Loucy (cell line): Measurements from ENCODE around the gene CCDC180.

Source experiments
- H2AFZ ChIP-seq: fragments of 200-600 bp; sonication (generic); 2 replicates; pipeline ENCODE4 v1.6.0; 2016; ENCODE audit warnings: antibody characterized with exemption, mild to moderate bottlenecking, low read length, moderate library complexity
- H3F3A ChIP-seq: fragments of 200-600 bp; 2 replicates; pipeline ENCODE4 v1.6.0; 2016; ENCODE audit warnings: antibody characterized with exemption, low read depth, mild to moderate bottlenecking
- H3K27me3 ChIP-seq: fragments of 200-600 bp; sonication (generic); 2 replicates; pipeline ENCODE4 v1.6.1; 2014; ENCODE audit warnings: low read length, mild to moderate bottlenecking; ENCODE audit not compliant: insufficient read depth, poor library complexity, severe bottlenecking
- H3K36me3 ChIP-seq: fragments of 200-600 bp; sonication (generic); 2 replicates; pipeline ENCODE4 v1.6.1; 2016; ENCODE audit warnings: low read length; ENCODE audit not compliant: insufficient read depth
- H3K4me1 ChIP-seq: fragments of 200-600 bp; sonication (generic); 2 replicates; pipeline ENCODE4 v1.5.1; 2014; ENCODE audit warnings: low read length, mild to moderate bottlenecking; ENCODE audit not compliant: insufficient read depth, poor library complexity, severe bottlenecking
- H3K4me2 ChIP-seq: fragments of 200-600 bp; sonication (generic); 2 replicates; pipeline ENCODE4 v1.6.0; 2014; ENCODE audit warnings: antibody characterized with exemption, low read length, low read depth, mild to moderate bottlenecking; ENCODE audit not compliant: poor library complexity, severe bottlenecking
- H3K4me3 ChIP-seq: fragments of 200-600 bp; sonication (generic); 2 replicates; pipeline ENCODE4 v1.5.1; 2014; ENCODE audit warnings: low read length, mild to moderate bottlenecking, mixed read lengths; ENCODE audit not compliant: poor library complexity, severe bottlenecking
- H3K79me2 ChIP-seq: fragments of 200-600 bp; sonication (generic); 2 replicates; pipeline ENCODE4 v1.6.1; 2014; ENCODE audit warnings: low read length; ENCODE audit not compliant: insufficient read depth
- H3K9ac ChIP-seq: fragments of 200-600 bp; sonication (generic); 2 replicates; pipeline ENCODE4 v1.6.0; 2014; ENCODE audit warnings: mild to moderate bottlenecking, low read depth, low read length, moderate library complexity; ENCODE audit not compliant: poor library complexity, severe bottlenecking
- H3K9me2 ChIP-seq: fragments of 200-600 bp; sonication (generic); replicated peaks from 2 replicates; pipeline ENCODE4 v1.6.1; 2016; ENCODE audit warnings: low read depth, low read length, mixed read lengths
- H3K9me3 ChIP-seq: fragments of 200-600 bp; sonication (generic); 2 replicates; pipeline ENCODE4 v1.6.1; 2014; ENCODE audit warnings: mild to moderate bottlenecking, antibody characterized with exemption, low read length, low read depth; ENCODE audit not compliant: insufficient read depth
- H4K20me1 ChIP-seq: fragments of 200-600 bp; sonication (generic); 2 replicates; pipeline ENCODE4 v1.6.0; 2014; ENCODE audit warnings: antibody characterized with exemption, low read length, mild to moderate bottlenecking; ENCODE audit not compliant: insufficient read depth, poor library complexity, severe bottlenecking
- EZH2phosphoT487 ChIP-seq: fragments of 200-600 bp; IDR thresholded peaks from 2 replicates; pipeline ENCODE4 v1.6.1; 2018; ENCODE audit warnings: antibody characterized with exemption, mild to moderate bottlenecking, moderate library complexity, borderline replicate concordance
- TF ChIP-seq, protein P1 (sequence below): fragments of 200-600 bp; sonication (generic); conservative IDR thresholded peaks from 2 replicates; pipeline ENCODE4 v1.5.1; 2014; ENCODE audit warnings: mild to moderate bottlenecking, antibody characterized with exemption, low read length

Gene CCDC180

DNA sequence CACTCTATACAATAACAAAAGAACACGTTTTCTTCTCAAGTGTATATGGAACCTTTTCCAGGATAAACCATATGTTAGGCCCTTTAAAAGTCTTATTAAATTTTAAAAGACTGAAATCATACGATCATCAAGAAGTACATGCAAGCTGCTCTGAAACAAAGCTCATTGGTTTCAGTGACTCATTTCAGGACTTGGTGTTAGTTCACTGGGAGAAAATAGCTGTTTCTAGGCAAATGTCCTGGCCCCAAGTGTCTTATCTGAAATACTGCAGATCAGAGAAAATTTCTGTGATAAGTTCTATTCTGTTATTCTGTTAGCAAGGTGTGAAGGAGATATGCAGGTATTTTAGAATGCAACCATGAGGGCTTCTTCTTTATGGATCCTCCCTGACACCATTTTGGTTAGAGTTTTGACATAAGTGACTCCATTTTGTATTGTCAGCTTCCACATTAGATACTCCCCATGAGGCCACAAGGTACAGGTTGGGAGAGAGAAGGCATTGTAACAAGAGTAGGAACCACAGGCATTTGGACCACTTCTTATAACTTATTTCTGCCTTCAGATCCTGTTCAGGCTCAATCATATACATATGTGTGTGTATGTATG is 7.5 kb upstream of the CCDC180 start:
- Histone ChIP-seq H2AFZ (no peak overlapping the region), H3K9me3 (no peaks in the 10 kb centered on the region), H3F3A (no peaks in the 10 kb centered on the region), H3K4me2 (no peak overlapping the region), H3K79me2 (no peaks in the 10 kb centered on the region), H3K4me1 (no peaks in the 10 kb centered on the region), H4K20me1 (no peaks in the 10 kb centered on the region), H3K9me2 (no peaks in the 10 kb centered on the region), H3K4me3 (no peak overlapping the region), H3K36me3 (no peaks in the 10 kb centered on the region), H3K9ac (no peak overlapping the region), H3K27me3 (no peaks in the 10 kb centered on the region)
- TF ChIP-seq, protein P1, sequence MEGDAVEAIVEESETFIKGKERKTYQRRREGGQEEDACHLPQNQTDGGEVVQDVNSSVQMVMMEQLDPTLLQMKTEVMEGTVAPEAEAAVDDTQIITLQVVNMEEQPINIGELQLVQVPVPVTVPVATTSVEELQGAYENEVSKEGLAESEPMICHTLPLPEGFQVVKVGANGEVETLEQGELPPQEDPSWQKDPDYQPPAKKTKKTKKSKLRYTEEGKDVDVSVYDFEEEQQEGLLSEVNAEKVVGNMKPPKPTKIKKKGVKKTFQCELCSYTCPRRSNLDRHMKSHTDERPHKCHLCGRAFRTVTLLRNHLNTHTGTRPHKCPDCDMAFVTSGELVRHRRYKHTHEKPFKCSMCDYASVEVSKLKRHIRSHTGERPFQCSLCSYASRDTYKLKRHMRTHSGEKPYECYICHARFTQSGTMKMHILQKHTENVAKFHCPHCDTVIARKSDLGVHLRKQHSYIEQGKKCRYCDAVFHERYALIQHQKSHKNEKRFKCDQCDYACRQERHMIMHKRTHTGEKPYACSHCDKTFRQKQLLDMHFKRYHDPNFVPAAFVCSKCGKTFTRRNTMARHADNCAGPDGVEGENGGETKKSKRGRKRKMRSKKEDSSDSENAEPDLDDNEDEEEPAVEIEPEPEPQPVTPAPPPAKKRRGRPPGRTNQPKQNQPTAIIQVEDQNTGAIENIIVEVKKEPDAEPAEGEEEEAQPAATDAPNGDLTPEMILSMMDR = no peak
- TF ChIP-seq EZH2phosphoT487 = no peak

DNA sequence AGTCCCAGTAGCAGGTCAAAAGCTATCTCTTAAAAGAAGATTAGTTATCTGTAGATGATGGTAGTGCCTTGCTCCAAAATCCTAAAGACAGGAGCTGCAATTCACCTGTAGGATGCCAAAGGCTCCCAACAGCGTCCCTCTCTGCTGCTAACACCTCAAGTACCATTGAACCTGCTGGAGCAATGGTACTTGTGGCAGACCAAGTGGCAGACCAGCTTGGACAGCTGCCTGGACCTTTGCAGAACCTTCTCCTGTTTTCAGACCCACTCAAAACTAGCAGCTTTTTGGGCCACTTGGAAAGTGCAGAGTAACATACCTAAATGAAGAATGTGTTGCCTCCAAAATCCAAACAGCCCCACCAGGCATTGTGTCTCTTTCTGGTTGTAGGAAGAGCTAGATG is 6.9 kb upstream of the CCDC180 start:
- Histone ChIP-seq H3K9me2 (no peaks in the 10 kb centered on the region), H2AFZ (no peak overlapping the region), H3K4me1 (no peaks in the 10 kb centered on the region), H3K27me3 (no peaks in the 10 kb centered on the region), H3K4me2 (no peak overlapping the region), H4K20me1 (no peaks in the 10 kb centered on the region), H3K36me3 (no peaks in the 10 kb centered on the region), H3K4me3 (no peak overlapping the region), H3K9ac (no peak overlapping the region), H3K9me3 (no peaks in the 10 kb centered on the region), H3F3A (no peaks in the 10 kb centered on the region), H3K79me2 (no peaks in the 10 kb centered on the region)
- TF ChIP-seq, protein P1 = no peak
- TF ChIP-seq EZH2phosphoT487 = no peak

DNA sequence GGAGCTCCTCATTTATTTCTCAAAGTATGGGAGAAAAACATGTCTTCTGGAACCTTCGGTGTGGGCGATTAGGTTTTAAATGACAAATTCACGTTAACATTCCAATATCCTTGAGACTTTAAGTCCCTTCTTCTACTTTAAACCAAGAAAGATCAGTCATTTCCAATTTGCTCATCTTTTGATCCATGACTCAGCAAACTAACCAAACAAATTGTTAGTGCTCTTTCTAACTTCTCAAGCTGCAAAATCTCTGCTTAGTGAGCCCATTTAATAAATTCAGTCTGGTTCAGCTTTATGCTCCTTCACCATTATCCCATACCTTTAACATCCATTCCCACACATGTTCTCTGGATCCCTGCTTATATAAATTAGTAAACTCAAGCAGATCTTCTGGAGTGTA is 5.5 kb upstream of the CCDC180 start:
- H3K36me3 ChIP-seq = no peaks in the 10 kb centered on the region
- no peaks in the 10 kb centered on the region for H3K4me1 ChIP-seq
- H3F3A ChIP-seq = no peaks in the 10 kb centered on the region
- H3K9me3 ChIP-seq = no peaks in the 10 kb centered on the region
- H3K4me2 ChIP-seq = no peak overlapping the region
- no peaks in the 10 kb centered on the region for H4K20me1 ChIP-seq
- no peak overlapping the region for H3K4me3 ChIP-seq
- H3K9me2 ChIP-seq = no peaks in the 10 kb centered on the region
- H2AFZ ChIP-seq = no peak overlapping the region
- no peak overlapping the region for H3K9ac ChIP-seq
- TF ChIP-seq EZH2phosphoT487 = no peak
- no peaks in the 10 kb centered on the region for H3K79me2 ChIP-seq
- H3K27me3 ChIP-seq = no peaks in the 10 kb centered on the region

DNA sequence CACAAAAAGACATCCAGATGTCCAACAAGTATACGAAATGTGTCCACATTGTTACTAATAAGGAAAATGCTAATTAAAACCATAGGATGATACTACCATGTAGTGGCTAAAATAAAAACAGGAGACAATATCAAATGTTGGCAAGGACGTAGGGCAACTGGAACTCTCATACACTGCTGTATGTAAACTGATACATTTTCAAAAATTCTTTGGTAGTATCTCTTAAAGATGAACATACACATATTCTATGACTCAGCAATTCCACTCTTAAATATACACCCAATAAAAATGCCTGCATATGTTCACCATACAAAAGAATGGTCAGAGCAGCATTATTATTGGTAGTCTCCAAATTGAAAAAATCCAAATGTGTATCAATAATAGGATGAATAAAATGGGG is 2.9 kb upstream of the CCDC180 start:
- Histone ChIP-seq H3F3A (no peaks in the 10 kb centered on the region), H3K36me3 (no peaks in the 10 kb centered on the region), H3K79me2 (no peaks in the 10 kb centered on the region), H3K4me1 (no peaks in the 10 kb centered on the region), H2AFZ (no peak overlapping the region), H3K4me2 (no peak overlapping the region), H3K27me3 (no peaks in the 10 kb centered on the region), H3K9ac (no peak overlapping the region), H3K9me2 (no peaks in the 10 kb centered on the region), H4K20me1 (no peaks in the 10 kb centered on the region), H3K4me3 (no peak overlapping the region), H3K9me3 (no peaks in the 10 kb centered on the region)
- TF ChIP-seq, protein P1 = no peak
- no peak for TF ChIP-seq EZH2phosphoT487
